Kidney (tissue), 14 donors: ENCODE results near the gene RASEF. TPM values are rescaled to one million over a fixed set of nuclear protein-coding genes. Genes with fewer than 3 reads are reported as not detected.
"Not testable (repeated sequence)": the region's sequence is repeated elsewhere in the genome, so short reads cannot be mapped to it uniquely, and the experiment has no call there.

ENCODE experiments used
- DNase-seq, 5 donors: peaks; one replicate each; pipeline ENCODE4 v3.0.0-alpha.2; 2013 to 2020
- FAIRE-seq: peaks from 2 replicates; lab custom pipeline; 2012; peaks lifted over from hg19 to GRCh38; lab: Jason Lieb, UNC
- H3K27ac ChIP-seq, 2 donors: one replicate each; pipeline ENCODE4 v1.7.0; 2013; ENCODE audit warnings: low read depth in 2 of 2, low read length in 2 of 2, inconsistent platforms in 1 of 2
- H3K27me3 ChIP-seq: one replicate; pipeline ENCODE4 v1.7.1; 2013; ENCODE audit warnings: low read length, inconsistent platforms; ENCODE audit not compliant: control insufficient read depth, insufficient read depth
- H3K36me3 ChIP-seq, 3 donors: one replicate each; pipeline versions ENCODE4 v1.7.0 to v1.7.1; 2013; ENCODE audit warnings: low read length in 3 of 3, control low read depth in 1 of 3, inconsistent platforms in 1 of 3; ENCODE audit not compliant: insufficient read depth in 3 of 3, control insufficient read depth in 2 of 3
- H3K4me1 ChIP-seq, 3 donors: one replicate each; pipeline versions ENCODE4 v1.7.0 to v1.7.1; 2013; ENCODE audit warnings: low read length in 3 of 3, inconsistent platforms in 1 of 3, low read depth in 1 of 3; ENCODE audit not compliant: control insufficient read depth in 2 of 3, insufficient read depth in 2 of 3
- H3K4me3 ChIP-seq, 3 donors: one replicate each; pipeline versions ENCODE4 v1.7.0 to v1.8.1; 2013; ENCODE audit warnings: low read length in 3 of 3, control low read depth in 1 of 3, inconsistent platforms in 1 of 3
- H3K9ac ChIP-seq, 3 donors: one replicate each; pipeline versions ENCODE4 v1.7.0 to v1.7.1; 2013; ENCODE audit warnings: low read length in 3 of 3, control low read depth in 1 of 3, inconsistent platforms in 1 of 3
- H3K9me3 ChIP-seq, 3 donors: one replicate each; pipeline versions ENCODE4 v1.7.0 to v1.7.1; 2013; ENCODE audit warnings: low read length in 3 of 3, control low read depth in 1 of 3, inconsistent platforms in 1 of 3; ENCODE audit not compliant: control insufficient read depth in 2 of 3, insufficient read depth in 1 of 3
- intact Hi-C: fragments of 100-400 bp; cut with DNase I; formaldehyde crosslinking; loops from one replicate; pipeline ENCODE4 v1.11.1; 2022
- polyA plus RNA-seq: library from polyadenylated mRNA; stranded (reverse); fragments of 350-450 nt; fragmentation: Illumina TruSeq; extraction: RNeasy Lipid Tissue Mini Kit (QIAGEN cat#74804); gene quantifications from one replicate; pipeline ENCODE4 v1.2.3, GENCODE V29; 2014; ENCODE audit warnings: low read depth, low replicate concordance; ENCODE audit not compliant: insufficient read depth
- total RNA-seq: library from RNA; stranded (reverse); fragmentation: NEBNext Ultra II Directional; extraction: Animal tissue kit (Norgen Biotek cat#: 25700); gene quantifications from one replicate; pipeline ENCODE4 v1.2.1, GENCODE V29; 2021
- TF ChIP-seq, protein P1 (sequence below): IDR thresholded peaks from 3 replicates; pipeline ENCODE4 v1.5.1; 2012; ENCODE audit warnings: mild to moderate bottlenecking, moderate library complexity, borderline replicate concordance; ENCODE audit not compliant: insufficient read depth; ENCODE audit errors: extremely low read depth
- donor health status: control.
- donor health status: control.
- donor health status: control.
- donor health status: control.
- donor health status: control.
- donor health status: DM: yes; HTN: yes; CAD: no.
- donor health status: Normal renal cell carcinoma (clear cell type).

RASEF gene
- total and polyA plus RNA-seq, 2 donors from 2014 or later: 2.2 to 11.9 TPM

DNA sequence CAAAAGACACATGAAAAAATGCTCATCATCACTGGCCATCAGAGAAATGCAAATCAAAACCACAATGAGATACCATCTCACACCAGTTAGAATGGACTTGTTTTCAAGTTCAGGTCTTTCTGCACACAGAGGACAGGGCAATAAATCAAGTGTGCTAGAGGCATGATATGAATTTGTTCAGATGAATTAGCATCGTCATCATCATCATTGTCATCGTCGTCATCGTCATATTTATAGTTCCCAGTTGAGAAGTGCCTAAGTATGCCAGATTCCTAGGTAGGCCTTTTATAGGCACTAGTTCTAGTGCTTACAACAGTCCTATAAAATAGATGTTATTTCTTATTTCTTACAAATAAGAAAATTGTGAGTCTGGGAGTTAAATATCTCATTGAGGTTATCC, 34.7 kb upstream of the RASEF start:
- Histone ChIP-seq H3K4me3 (no peak overlapping the region), H3K4me1 (no peaks in the 10 kb centered on the region), H3K27me3 (no peaks in the 10 kb centered on the region), H3K36me3 (no peaks in the 10 kb centered on the region), H3K9me3 (no peaks in the 10 kb centered on the region), H3K27ac (no peak overlapping the region), H3K9ac (no peak overlapping the region)
- no peak for FAIRE-seq
- TF ChIP-seq, protein P1, sequence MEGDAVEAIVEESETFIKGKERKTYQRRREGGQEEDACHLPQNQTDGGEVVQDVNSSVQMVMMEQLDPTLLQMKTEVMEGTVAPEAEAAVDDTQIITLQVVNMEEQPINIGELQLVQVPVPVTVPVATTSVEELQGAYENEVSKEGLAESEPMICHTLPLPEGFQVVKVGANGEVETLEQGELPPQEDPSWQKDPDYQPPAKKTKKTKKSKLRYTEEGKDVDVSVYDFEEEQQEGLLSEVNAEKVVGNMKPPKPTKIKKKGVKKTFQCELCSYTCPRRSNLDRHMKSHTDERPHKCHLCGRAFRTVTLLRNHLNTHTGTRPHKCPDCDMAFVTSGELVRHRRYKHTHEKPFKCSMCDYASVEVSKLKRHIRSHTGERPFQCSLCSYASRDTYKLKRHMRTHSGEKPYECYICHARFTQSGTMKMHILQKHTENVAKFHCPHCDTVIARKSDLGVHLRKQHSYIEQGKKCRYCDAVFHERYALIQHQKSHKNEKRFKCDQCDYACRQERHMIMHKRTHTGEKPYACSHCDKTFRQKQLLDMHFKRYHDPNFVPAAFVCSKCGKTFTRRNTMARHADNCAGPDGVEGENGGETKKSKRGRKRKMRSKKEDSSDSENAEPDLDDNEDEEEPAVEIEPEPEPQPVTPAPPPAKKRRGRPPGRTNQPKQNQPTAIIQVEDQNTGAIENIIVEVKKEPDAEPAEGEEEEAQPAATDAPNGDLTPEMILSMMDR: no peak
- DNase-seq: no peak
- intact Hi-C loops: no loop called here

DNA sequence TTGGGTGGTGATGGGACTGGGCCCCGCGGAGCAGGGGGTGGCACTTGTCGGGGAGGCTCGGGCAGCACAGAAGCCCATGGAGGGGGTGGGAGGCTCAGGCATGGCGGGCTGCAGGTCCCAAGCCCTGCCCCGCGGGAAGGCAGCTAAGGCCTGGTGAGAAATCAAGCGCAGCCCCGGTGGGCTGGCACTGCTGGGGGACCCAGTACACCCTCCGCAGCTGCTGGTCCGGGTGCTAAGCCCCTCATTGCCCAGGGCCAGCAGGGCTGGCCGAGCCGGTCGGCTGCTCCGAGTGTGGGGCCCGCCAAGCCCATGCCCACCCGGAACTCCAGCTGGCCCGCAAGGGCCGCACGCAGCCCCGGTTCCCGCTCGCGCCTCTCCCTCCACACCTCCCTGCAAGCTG, 30.4 kb upstream of the RASEF start:
- intact Hi-C loops, H3K27me3 ChIP-seq, H3K27ac ChIP-seq, H3K9me3 ChIP-seq, H3K9ac ChIP-seq, H3K4me1 ChIP-seq, FAIRE-seq, H3K4me3 ChIP-seq, H3K36me3 ChIP-seq: not testable (repeated sequence)
- peak in 1 of 5 donors; percentile 48 for DNase-seq

DNA sequence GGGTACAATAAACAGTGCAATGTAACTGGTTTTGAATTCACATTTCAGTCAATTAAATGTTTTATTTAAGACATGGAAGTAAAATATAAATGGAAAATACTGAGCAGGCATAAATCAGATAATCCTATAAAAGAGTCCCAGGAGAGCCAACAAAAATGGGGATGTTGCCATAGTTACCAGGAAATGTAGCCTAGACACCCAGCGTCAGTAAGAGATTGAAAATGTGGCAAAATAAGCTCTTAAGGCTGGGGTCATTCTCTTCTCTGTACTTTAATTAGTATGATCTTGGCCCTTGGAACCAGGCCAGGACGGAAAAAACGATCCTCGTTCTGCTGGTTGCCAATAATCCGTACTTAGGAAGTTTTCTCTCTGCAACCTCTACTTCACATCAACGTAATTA, 18.9 kb upstream of the RASEF start:
- H3K27ac ChIP-seq: no peak overlapping the region
- H3K4me1 ChIP-seq: no peaks in the 10 kb centered on the region
- TF ChIP-seq, protein P1: no peak
- peak in 2 of 5 donors; percentile 15 to 45 for DNase-seq
- no peaks in the 10 kb centered on the region for H3K9me3 ChIP-seq
- H3K4me3 ChIP-seq: no peak overlapping the region
- H3K27me3 ChIP-seq: no peaks in the 10 kb centered on the region
- H3K9ac ChIP-seq: no peak overlapping the region
- intact Hi-C loops: no loop called here
- FAIRE-seq: no peak
- H3K36me3 ChIP-seq: no peaks in the 10 kb centered on the region

DNA sequence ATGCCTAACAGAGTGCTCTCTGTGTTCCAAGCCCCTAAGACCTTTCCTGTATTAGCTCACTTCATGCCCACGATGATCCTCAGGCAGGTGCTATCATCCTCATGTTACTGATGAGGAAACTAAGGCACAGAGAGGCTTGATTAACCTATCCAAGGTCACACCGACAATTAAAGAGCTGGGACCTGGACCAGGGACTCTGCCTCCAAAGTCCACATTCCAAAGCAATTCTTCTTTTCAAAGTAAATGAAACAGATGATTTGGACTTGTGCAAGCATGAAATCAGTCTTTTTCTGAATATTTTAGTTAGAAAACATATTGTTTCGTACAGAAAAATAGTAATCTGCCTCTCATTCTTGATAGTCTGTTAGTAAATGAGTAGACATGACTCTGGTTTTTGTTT, 18.1 kb upstream of the RASEF start:
- no peak overlapping the region for H3K27ac ChIP-seq
- no peak overlapping the region for H3K9ac ChIP-seq
- intact Hi-C loops: no loop called here
- no peaks in the 10 kb centered on the region for H3K9me3 ChIP-seq
- H3K4me3 ChIP-seq: no peak overlapping the region
- TF ChIP-seq, protein P1: no peak
- DNase-seq (no peak), FAIRE-seq (no peak)
- no peaks in the 10 kb centered on the region for H3K36me3 ChIP-seq
- no peaks in the 10 kb centered on the region for H3K4me1 ChIP-seq
- no peaks in the 10 kb centered on the region for H3K27me3 ChIP-seq

DNA sequence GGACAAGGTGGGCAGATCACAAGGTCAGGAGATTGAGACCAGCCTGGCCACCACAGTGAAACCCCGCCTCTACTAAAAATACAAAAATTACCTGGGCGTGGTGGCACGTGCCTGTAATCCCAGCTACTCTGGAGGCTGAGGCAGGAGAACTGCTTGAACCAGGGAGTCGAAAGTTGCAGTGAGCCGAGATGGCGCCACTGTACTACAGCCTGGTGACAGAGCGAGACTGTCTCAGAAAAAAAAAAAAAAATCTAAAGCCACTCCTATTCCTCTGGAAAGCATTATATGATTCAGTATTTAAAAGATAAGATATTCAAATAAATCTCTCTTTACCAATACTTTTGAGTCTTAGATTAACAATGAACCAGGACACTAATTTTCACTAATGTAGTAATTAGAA, 13.0 kb upstream of the RASEF start:
- H3K36me3 ChIP-seq, FAIRE-seq, H3K27ac ChIP-seq, H3K4me3 ChIP-seq, intact Hi-C loops, H3K4me1 ChIP-seq, H3K9ac ChIP-seq, H3K27me3 ChIP-seq, DNase-seq, H3K9me3 ChIP-seq: not testable (repeated sequence)

DNA sequence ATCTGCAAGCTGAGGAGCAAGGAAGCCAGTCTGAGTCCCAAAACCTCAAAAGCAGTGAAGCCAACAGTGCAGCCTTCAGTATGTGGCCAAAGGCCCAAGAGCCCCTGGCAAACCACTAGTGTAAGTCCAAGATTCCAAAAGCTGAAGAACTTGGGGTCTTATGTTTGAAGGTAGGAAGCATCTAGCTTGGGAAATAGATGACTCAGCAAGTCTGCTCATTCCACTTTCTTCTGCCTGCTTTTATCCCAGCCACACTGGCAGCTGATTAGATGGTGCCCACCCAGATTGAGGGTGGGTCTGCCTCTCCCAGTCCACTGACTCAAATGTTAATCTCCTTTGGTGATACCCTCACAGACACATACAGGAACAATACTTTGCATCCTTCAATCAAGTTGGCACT, 9.6 kb upstream of the RASEF start:
- H3K27me3 ChIP-seq, H3K9me3 ChIP-seq, H3K36me3 ChIP-seq, H3K4me1 ChIP-seq, FAIRE-seq, H3K9ac ChIP-seq, H3K27ac ChIP-seq, DNase-seq, intact Hi-C loops, H3K4me3 ChIP-seq: not testable (repeated sequence)
